Aorta (tissue), 5 donors: ENCODE measurements around the gene CYLD. TPM values are rescaled to one million over a fixed set of nuclear protein-coding genes. Genes with fewer than 3 reads are reported as not detected.

Experiments used
- ATAC-seq: fragments of 200-7000 bp; cut with Tn5 transposase; one replicate; pipeline ENCODE4 v1.9.1; 2022; ENCODE audit warnings: moderate library complexity; ENCODE audit not compliant: low FRiP score
- DNase-seq, 2 donors: peaks; one replicate each; pipeline ENCODE4 v3.0.0-alpha.2; 2020
- H3K27ac ChIP-seq, 2 donors: one replicate each; pipeline ENCODE4 v1.5.1; 2013; ENCODE audit warnings: low read length in 2 of 2, mild to moderate bottlenecking in 2 of 2, moderate library complexity in 2 of 2, control low read depth in 1 of 2, inconsistent platforms in 1 of 2, low read depth in 1 of 2
- H3K27me3 ChIP-seq, 2 donors: one replicate each; pipeline ENCODE4 v1.6.1; 2013; ENCODE audit warnings: control low read depth in 1 of 2, low read length in 1 of 2, mild to moderate bottlenecking in 1 of 2, moderate library complexity in 1 of 2; ENCODE audit not compliant: insufficient read depth in 2 of 2, control insufficient read depth in 1 of 2
- H3K36me3 ChIP-seq, 2 donors: one replicate each; pipeline ENCODE4 v1.6.1; 2013; ENCODE audit warnings: control low read depth in 1 of 2, low read length in 1 of 2, mild to moderate bottlenecking in 1 of 2; ENCODE audit not compliant: insufficient read depth in 2 of 2, control insufficient read depth in 1 of 2
- H3K4me1 ChIP-seq, 2 donors: one replicate each; pipeline ENCODE4 v1.6.1; 2013; ENCODE audit warnings: low read length in 2 of 2, control low read depth in 1 of 2, mild to moderate bottlenecking in 1 of 2, moderate library complexity in 1 of 2; ENCODE audit not compliant: insufficient read depth in 2 of 2, control insufficient read depth in 1 of 2
- H3K4me3 ChIP-seq, 2 donors: one replicate each; pipeline ENCODE4 v1.5.1; 2013; ENCODE audit warnings: low read length in 2 of 2, control low read depth in 1 of 2, mild to moderate bottlenecking in 1 of 2
- H3K9me3 ChIP-seq: one replicate; pipeline ENCODE4 v1.6.1; 2013; ENCODE audit warnings: mild to moderate bottlenecking, low read length; ENCODE audit not compliant: control insufficient read depth
- WGBS, 2 donors: extraction: QIAGEN DNeasy Blood & Tissue Kit; methylation state at CpG; one replicate each; pipeline ENCODE4 v1.1.7; 2013; 5-methylcytosine and 5-hydroxymethylcytosine counted together
- intact Hi-C, 2 donors: fragments of 100-400 bp; cut with DNase I; formaldehyde crosslinking; loops; one replicate each; pipeline versions ENCODE4 v1.14.2 to v1.15.0; 2022
- polyA plus RNA-seq, 2 donors: library from polyadenylated mRNA; stranded (reverse); fragments of 200-250 nt; gene quantifications; one replicate each; pipeline ENCODE4 v1.2.3, GENCODE V29; 2013
- total RNA-seq, 2 donors: library from RNA; stranded (reverse); fragmentation: NEBNext Ultra II Directional; extraction: Animal tissue kit (Norgen Biotek cat#: 25700); gene quantifications; one replicate each; pipeline ENCODE4 v1.2.1, GENCODE V29; 2021
- donor health status: healthy with polysubstance abuse.
- donor health status: Bipolar disorder and iron deficiency.
- donor health status: DM: no; HTN: no; CAD: no.
- donor health status: DM: no; HTN: no; CAD: no.
- donor health status: DM: yes; HTN: yes; CAD: no.

CYLD gene
- total and polyA plus RNA-seq, 4 donors = 15.8 to 65.1 (median 42.7) TPM

DNA sequence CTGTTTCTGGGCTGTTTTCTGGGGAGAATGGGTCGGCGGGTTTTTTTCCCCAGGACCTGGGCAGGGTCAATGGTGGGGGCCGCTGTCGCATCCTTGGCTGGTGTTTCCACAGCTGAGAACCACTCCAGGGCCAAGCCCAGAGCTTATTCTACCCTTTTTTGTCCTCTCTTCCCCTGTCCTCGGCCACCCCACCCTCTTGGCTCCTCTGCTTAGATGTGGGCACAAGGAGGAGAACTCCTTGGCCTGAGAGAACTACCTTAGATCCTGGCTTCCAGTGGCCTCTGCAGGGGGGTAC, 44.5 kb upstream of the CYLD start:
- DNase-seq (no peak), ATAC-seq (no peak)
- no peak overlapping the region for H3K27ac ChIP-seq
- H3K4me1 ChIP-seq = no peaks in the 10 kb centered on the region
- no peaks in the 10 kb centered on the region for H3K9me3 ChIP-seq
- no peak overlapping the region for H3K4me3 ChIP-seq
- no peaks in the 10 kb centered on the region for H3K27me3 ChIP-seq
- H3K36me3 ChIP-seq = no peaks in the 10 kb centered on the region
- WGBS, 2 donors = 92 to 94% methylated on average over 5 of the region's 5 CpGs
- intact Hi-C loops = loop anchor here in 1 of 2 donors (5.0 to 10.0 kb wide), 2 partner anchors 45 to 107 kb away; partner anchors contain the start of gene CYLD

DNA sequence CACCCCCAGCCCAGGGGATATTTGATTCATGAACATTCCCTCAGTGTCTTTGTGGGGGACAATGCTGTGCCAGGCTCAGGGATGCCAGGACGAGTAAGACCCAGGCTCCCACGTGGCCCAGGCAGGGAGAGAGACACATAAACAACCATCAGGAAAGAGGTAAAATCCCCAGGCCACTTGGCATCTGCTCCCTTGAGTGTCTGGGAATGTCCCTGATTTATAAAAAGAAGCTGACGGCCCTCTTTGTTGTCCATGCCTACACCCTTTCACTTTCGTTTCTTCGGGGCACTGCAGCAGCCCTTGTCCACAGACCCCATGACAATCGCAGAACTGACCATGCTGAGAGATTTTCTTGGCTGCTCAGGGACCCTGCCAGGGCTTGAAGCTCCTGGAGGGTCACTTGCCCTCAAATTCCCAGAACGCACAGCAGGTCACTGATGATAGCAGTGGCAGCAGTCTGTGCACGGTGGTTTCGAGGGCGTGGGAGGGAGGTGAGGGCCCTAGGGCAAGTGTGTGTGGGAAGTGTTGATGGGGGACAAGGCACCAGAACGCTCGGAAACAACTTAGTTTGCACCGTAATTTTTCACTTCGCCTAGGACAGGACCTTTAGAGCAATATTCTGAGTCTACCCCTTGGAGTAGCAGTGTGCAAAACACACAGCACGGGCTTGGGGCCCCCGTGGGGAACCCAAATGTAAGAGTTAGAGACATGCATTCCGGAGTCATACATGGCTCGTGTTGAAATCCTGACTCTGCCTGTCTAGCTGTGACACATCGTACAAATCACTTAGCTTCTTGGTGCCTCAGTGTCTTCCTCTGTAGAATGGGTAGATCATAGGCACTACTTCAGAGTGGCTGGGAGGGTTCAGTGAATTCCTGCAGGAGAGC, 43.8 kb upstream of the CYLD start:
- Histone ChIP-seq H3K27ac (no peak overlapping the region), H3K4me1 (no peaks in the 10 kb centered on the region), H3K36me3 (no peaks in the 10 kb centered on the region), H3K27me3 (no peaks in the 10 kb centered on the region), H3K9me3 (no peaks in the 10 kb centered on the region), H3K4me3 (peak overlapping the region; percentile 5 to 78)
- ATAC-seq (peak; percentile 65), DNase-seq (peak in 1 of 2 donors; percentile 69)
- WGBS, 2 donors = 27 to 33% methylated on average over 19 of the region's 19 CpGs
- intact Hi-C loops = loop anchor here in 1 of 2 donors (5.0 to 10.0 kb wide), 2 partner anchors 44 to 107 kb away; partner anchors contain the start of gene CYLD

DNA sequence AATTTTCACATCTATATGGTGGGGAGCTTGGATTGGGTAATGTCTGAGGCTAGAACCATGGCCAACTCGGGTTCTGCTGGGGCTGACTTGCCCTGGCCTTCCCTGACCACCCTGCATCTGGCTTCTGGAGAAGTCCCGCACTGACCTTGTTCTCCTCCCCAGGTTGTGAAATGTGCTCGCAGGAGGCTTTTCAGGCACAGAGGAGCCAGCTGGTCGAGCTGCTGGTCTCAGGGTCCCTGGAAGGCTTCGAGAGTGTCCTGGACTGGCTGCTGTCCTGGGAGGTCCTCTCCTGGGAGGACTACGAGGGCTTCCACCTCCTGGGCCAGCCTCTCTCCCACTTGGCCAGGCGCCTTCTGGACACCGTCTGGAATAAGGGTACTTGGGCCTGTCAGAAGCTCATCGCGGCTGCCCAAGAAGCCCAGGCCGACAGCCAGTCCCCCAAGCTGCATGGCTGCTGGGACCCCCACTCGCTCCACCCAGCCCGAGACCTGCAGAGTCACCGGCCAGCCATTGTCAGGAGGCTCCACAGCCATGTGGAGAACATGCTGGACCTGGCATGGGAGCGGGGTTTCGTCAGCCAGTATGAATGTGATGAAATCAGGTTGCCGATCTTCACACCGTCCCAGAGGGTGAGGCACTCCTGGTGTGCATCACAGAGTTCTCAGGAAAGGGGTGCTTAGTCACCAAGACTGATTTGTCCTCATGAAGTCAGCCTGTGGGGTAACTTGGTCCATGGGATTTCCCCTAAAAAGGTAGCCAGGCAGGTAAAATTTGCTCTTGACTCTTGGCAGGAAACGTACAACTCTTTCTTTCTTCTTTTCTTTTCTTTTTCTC, 42.3 kb upstream of the CYLD start:
- H3K4me1 ChIP-seq = no peaks in the 10 kb centered on the region
- H3K27ac ChIP-seq = no peak overlapping the region
- no peak overlapping the region for H3K4me3 ChIP-seq
- ATAC-seq = no peak
- peak in 1 of 2 donors; percentile 82 for DNase-seq
- no peaks in the 10 kb centered on the region for H3K36me3 ChIP-seq
- intact Hi-C loops = loop anchor here in 1 of 2 donors (5.0 to 10.0 kb wide), 2 partner anchors 43 to 105 kb away; partner anchors contain the start of gene CYLD
- H3K27me3 ChIP-seq = no peaks in the 10 kb centered on the region
- peaks cover 5% of the 10 kb centered on the region for H3K9me3 ChIP-seq
- 90 to 91% methylated on average over 19 of the region's 19 CpGs for WGBS, 2 donors

DNA sequence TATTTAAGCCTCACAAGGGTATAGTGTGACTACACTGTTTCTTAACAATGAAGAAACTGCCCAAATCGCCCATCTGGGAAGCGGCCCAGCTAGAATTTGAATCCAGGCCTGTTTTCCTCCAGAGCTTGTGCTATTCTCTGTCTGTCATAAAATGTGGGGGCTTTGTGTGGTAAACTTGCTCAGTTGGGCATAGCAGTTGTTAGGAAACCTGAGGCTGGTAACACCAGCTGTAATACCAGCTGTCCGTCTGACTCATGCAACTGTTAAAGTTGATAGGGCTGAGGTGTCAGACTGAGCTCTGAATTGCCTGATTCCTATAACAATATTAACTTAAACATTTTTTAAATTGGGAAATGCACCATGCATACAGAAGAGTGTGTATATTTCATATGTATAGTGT, 39.2 kb upstream of the CYLD start:
- no peak for ATAC-seq
- Histone ChIP-seq H3K4me3 (no peak overlapping the region), H3K27me3 (no peaks in the 10 kb centered on the region), H3K9me3 (peaks cover 5% of the 10 kb centered on the region), H3K36me3 (no peaks in the 10 kb centered on the region), H3K4me1 (no peaks in the 10 kb centered on the region), H3K27ac (no peak overlapping the region)
- DNase-seq = no peak
- intact Hi-C loops = no loop called here
- 90 to 91% methylated on average over 3 of the region's 3 CpGs for WGBS, 2 donors

DNA sequence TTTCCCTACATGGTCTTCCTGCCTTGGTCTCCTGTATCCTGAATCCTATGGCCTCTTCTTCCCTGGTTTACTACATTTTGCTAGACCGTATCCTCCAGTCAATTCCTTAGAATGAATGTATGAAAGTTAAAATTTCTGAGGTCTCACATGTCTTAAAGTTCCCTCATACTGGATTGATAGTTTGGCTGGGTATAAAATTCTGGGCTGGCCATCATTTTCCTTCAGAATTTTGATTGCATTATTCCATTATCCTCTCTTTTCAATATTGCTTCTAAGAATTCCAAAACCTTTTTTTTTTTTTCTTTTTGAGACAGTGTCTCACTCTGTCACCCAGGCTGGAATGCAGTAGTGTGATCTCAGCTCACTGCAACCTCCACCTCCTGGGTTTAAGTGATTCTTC, 37.6 kb upstream of the CYLD start:
- Histone ChIP-seq H3K9me3 (peaks cover 5% of the 10 kb centered on the region), H3K27ac (no peak overlapping the region), H3K27me3 (no peaks in the 10 kb centered on the region), H3K36me3 (no peaks in the 10 kb centered on the region), H3K4me1 (no peaks in the 10 kb centered on the region), H3K4me3 (no peak overlapping the region)
- ATAC-seq = no peak
- intact Hi-C loops = no loop called here
- WGBS, 2 donors = 88 to 94% methylated on average over 1 of the region's 1 CpG
- no peak for DNase-seq

DNA sequence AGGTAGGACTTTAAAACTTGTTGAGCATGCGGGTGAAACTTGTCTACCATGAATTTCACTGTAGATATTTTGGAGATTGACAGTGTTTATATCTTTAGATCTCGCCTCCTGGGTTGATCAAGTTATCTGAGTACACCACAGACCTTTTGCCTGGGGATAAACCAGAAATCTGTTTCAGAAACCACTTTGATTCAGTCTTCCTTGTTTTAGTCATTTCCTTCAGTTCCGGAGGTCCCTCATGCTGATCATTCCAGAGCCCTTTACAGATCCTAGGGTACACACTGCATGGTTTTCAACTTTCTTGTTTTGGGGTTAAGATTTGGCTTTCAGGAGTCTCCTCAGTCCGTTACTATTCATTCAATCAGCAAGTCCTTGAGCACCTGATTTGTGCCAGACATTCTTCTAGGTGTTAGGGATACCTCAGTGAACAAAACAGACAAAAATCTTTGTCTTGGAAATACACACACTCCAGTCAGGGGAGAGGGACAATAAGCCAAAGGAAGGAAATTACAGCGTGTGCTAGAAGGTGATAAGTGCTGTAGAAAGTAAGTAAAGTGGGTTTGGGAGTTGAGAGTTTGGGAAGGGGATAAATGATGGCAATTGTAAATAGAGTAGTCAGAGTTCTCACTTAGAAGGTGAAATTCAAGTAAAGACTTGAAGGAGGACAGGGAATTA, 36.3 kb upstream of the CYLD start:
- no peak overlapping the region for H3K27ac ChIP-seq
- peaks cover 5% of the 10 kb centered on the region for H3K9me3 ChIP-seq
- H3K4me3 ChIP-seq = no peak overlapping the region
- no peak for ATAC-seq
- intact Hi-C loops = no loop called here
- DNase-seq = no peak
- no peaks in the 10 kb centered on the region for H3K36me3 ChIP-seq
- no peaks in the 10 kb centered on the region for H3K27me3 ChIP-seq
- WGBS, 2 donors = 92 to 98% methylated on average over 5 of the region's 5 CpGs
- H3K4me1 ChIP-seq = no peaks in the 10 kb centered on the region

DNA sequence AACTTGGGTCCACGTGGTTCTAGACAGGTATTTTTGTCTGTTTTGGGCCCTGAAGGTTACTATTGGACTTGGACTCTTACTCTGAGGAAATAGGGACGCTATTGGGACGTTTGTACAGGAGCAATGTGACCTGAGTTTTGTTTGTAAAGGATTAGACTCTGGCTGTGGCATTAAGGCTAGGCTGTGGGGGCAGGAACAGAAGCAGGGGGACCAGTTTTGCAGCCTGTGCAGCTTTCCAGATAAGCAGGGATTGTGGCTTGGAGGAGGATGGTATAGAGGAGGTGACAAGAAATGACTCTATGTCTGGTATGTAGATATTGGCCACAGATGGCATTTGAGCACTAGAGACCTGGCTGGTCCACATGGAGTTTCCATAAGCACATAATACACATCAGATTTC, 35.6 kb upstream of the CYLD start:
- Histone ChIP-seq H3K4me1 (no peaks in the 10 kb centered on the region), H3K27ac (no peak overlapping the region), H3K4me3 (no peak overlapping the region), H3K27me3 (no peaks in the 10 kb centered on the region), H3K36me3 (no peaks in the 10 kb centered on the region), H3K9me3 (peaks cover 5% of the 10 kb centered on the region)
- DNase-seq = no peak
- 85% methylated on average over 3 of the region's 3 CpGs for WGBS, 2 donors
- no peak for ATAC-seq
- intact Hi-C loops = no loop called here

DNA sequence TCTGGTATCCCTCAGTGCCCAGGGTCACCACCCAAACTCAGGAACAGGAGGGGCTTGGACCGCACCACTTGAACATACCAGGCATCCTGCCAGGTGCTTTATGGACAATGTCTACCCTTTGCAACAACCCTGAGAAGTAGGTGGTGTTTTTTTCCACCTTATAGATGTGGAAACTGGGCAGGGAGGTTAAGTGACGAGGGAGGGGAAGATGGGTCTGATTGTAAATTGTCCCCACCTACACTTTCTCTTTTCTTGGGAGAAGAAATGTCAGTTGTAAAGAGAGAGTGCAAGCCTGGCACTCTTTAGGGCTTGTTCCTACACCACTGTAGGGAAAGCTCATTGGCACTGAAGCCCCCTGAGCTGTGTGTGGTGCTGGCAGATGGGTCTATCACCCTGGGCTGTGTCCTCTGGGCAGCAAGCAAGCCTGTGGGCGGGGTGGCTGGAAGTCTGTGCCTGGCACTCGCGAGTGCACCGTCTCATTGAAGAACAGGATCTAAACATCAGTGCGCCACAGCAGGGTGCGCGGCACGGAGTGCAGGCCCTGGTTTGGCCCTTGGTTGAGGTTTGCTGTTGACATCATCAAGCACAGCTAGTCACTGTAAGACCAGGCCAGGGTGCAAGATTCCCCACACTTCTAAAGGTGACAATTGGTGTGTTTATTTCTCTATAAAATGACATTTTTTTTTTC, 33.4 kb upstream of the CYLD start:
- no peak for DNase-seq
- 87 to 88% methylated on average over 10 of the region's 10 CpGs for WGBS, 2 donors
- Histone ChIP-seq H3K27ac (no peak overlapping the region), H3K36me3 (no peaks in the 10 kb centered on the region), H3K4me1 (no peaks in the 10 kb centered on the region), H3K4me3 (no peak overlapping the region), H3K27me3 (no peaks in the 10 kb centered on the region), H3K9me3 (peaks cover 5% of the 10 kb centered on the region)
- no peak for ATAC-seq
- intact Hi-C loops = no loop called here
